H9 (cell line): ENCODE data around the gene COL17A1. TPM values are rescaled to one million over a fixed set of nuclear protein-coding genes. Genes with fewer than 3 reads are reported as not detected.

Source experiments
- DNase-seq: peaks from one replicate; pipeline ENCODE4 v3.0.0-alpha.2; 2017
- H2AFZ ChIP-seq: one replicate; pipeline ENCODE4 v1.6.1; 2013; ENCODE audit warnings: mild to moderate bottlenecking, low read length, control low read depth, moderate library complexity
- H2AK5ac ChIP-seq: 2 replicates; pipeline ENCODE4 v1.6.1; 2013; ENCODE audit warnings: low read length, control low read depth, mixed read lengths; ENCODE audit not compliant: insufficient read length
- H2BK120ac ChIP-seq: one replicate; pipeline ENCODE4 v1.6.1; 2013; ENCODE audit warnings: low read depth, mild to moderate bottlenecking, low read length, control low read depth, inconsistent platforms; ENCODE audit not compliant: poor library complexity, severe bottlenecking
- H2BK12ac ChIP-seq: 2 replicates; pipeline ENCODE4 v1.6.1; 2013; ENCODE audit warnings: low read length, control low read depth, mixed read lengths, low read depth; ENCODE audit not compliant: insufficient read length
- H2BK15ac ChIP-seq: 2 replicates; pipeline ENCODE4 v1.6.1; 2013; ENCODE audit warnings: low read depth, low read length, control low read depth
- H2BK20ac ChIP-seq: one replicate; pipeline ENCODE4 v1.6.1; 2013; ENCODE audit warnings: low read depth, mild to moderate bottlenecking, low read length, control low read depth, inconsistent platforms; ENCODE audit not compliant: poor library complexity, severe bottlenecking
- H2BK5ac ChIP-seq: 2 replicates; pipeline ENCODE4 v1.6.1; 2013; ENCODE audit warnings: low read length, control low read depth, mixed read lengths; ENCODE audit not compliant: insufficient read length
- H3K14ac ChIP-seq: 2 replicates; pipeline ENCODE4 v1.6.1; 2013; ENCODE audit warnings: low read length, control low read depth; ENCODE audit not compliant: insufficient read depth
- H3K18ac ChIP-seq: 2 replicates; pipeline ENCODE4 v1.6.1; 2013; ENCODE audit warnings: low read depth, mild to moderate bottlenecking, mixed read lengths, low read length, control low read depth; ENCODE audit not compliant: insufficient read length
- H3K23ac ChIP-seq: 2 replicates; pipeline ENCODE4 v1.6.1; 2013; ENCODE audit warnings: low read length, control low read depth, mixed read lengths, low read depth; ENCODE audit not compliant: insufficient read length
- H3K23me2 ChIP-seq: 2 replicates; pipeline ENCODE4 v1.6.1; 2013; ENCODE audit warnings: low read depth, mild to moderate bottlenecking, mixed read lengths, low read length, control low read depth; ENCODE audit not compliant: insufficient read length, poor library complexity, severe bottlenecking
- H3K27ac ChIP-seq: 2 replicates; pipeline ENCODE4 v1.5.1; 2013; ENCODE audit warnings: low read length, control low read depth, mixed read lengths, low read depth; ENCODE audit not compliant: insufficient read length
- H3K27me3 ChIP-seq: 2 replicates; pipeline ENCODE4 v1.6.1; 2013; ENCODE audit warnings: low read length, control low read depth, inconsistent platforms; ENCODE audit not compliant: insufficient read depth
- H3K4ac ChIP-seq: 2 replicates; pipeline ENCODE4 v1.6.1; 2013; ENCODE audit warnings: low read depth, mild to moderate bottlenecking, control low read depth, inconsistent platforms, low read length, moderate library complexity
- H3K4me1 ChIP-seq: 2 replicates; pipeline ENCODE4 v1.6.1; 2013; ENCODE audit warnings: low read length, control low read depth, inconsistent platforms; ENCODE audit not compliant: insufficient read depth
- H3K4me2 ChIP-seq: 2 replicates; pipeline ENCODE4 v1.6.1; 2013; ENCODE audit warnings: low read length, control low read depth, mixed read lengths; ENCODE audit not compliant: insufficient read length, insufficient read depth
- H3K56ac ChIP-seq: 2 replicates; pipeline ENCODE4 v1.6.1; 2013; ENCODE audit warnings: low read depth, mild to moderate bottlenecking, mixed read lengths, low read length, control low read depth; ENCODE audit not compliant: insufficient read length
- H3K79me1 ChIP-seq: 2 replicates; pipeline ENCODE4 v1.6.1; 2013; ENCODE audit warnings: low read depth, mild to moderate bottlenecking, moderate library complexity, low read length, control low read depth, inconsistent platforms; ENCODE audit not compliant: insufficient read depth, poor library complexity, severe bottlenecking
- H3K79me2 ChIP-seq: 2 replicates; pipeline ENCODE4 v1.6.1; 2013; ENCODE audit warnings: low read length, control low read depth, inconsistent platforms; ENCODE audit not compliant: insufficient read depth
- H3K9ac ChIP-seq: 2 replicates; pipeline ENCODE4 v1.6.1; 2013; ENCODE audit warnings: low read length, control low read depth, mixed read lengths; ENCODE audit not compliant: insufficient read length; ENCODE audit errors: extremely low read depth
- H3K9me3 ChIP-seq: one replicate; pipeline ENCODE4 v1.6.1; 2013; ENCODE audit warnings: low read depth, low read length, inconsistent platforms; ENCODE audit not compliant: control insufficient read depth
- H3T11ph ChIP-seq: one replicate; pipeline ENCODE4 v1.6.1; 2013; ENCODE audit warnings: mild to moderate bottlenecking, low read length, control low read depth, inconsistent platforms
- H4K20me1 ChIP-seq: one replicate; pipeline ENCODE4 v1.6.1; 2013; ENCODE audit not compliant: control insufficient read depth, insufficient read length, insufficient read depth
- H4K5ac ChIP-seq: 2 replicates; pipeline ENCODE4 v1.6.1; 2013; ENCODE audit warnings: low read depth, mild to moderate bottlenecking, mixed read lengths, low read length, control low read depth; ENCODE audit not compliant: insufficient read length
- H4K8ac ChIP-seq: replicated peaks from 2 replicates; pipeline ENCODE4 v1.6.1; 2013; ENCODE audit warnings: low read length, control low read depth, mixed read lengths, low read depth; ENCODE audit not compliant: insufficient read length
- H4K91ac ChIP-seq: 2 replicates; pipeline ENCODE4 v1.6.1; 2013; ENCODE audit warnings: low read depth, mild to moderate bottlenecking, moderate library complexity, mixed read lengths, low read length, control low read depth; ENCODE audit not compliant: insufficient read length
- H3K27ac Mint-ChIP-seq, 3 experiments: 2 replicates in 2 of 3; 3 replicates in 1 of 3; pipeline ENCODE4 v1.8.0; 2020 to 2021; ENCODE audit warnings: mixed read lengths in 3 of 3, mild to moderate bottlenecking in 1 of 3, moderate library complexity in 1 of 3
- H3K27me3 Mint-ChIP-seq: 2 replicates; pipeline ENCODE4 v1.8.0; 2021; ENCODE audit warnings: low read depth, mild to moderate bottlenecking, moderate library complexity, mixed read lengths
- H3K36me3 Mint-ChIP-seq, 3 experiments: 2 replicates in 2 of 3; 3 replicates in 1 of 3; pipeline ENCODE4 v1.8.0; 2020 to 2021; ENCODE audit warnings: low read depth in 3 of 3, mixed read lengths in 3 of 3; ENCODE audit not compliant: insufficient read depth in 1 of 3
- H3K4me1 Mint-ChIP-seq, 2 experiments: 2 replicates each; pipeline ENCODE4 v1.8.0; 2020; ENCODE audit warnings: mixed read lengths in 2 of 2
- H3K4me3 Mint-ChIP-seq, 2 experiments: 2 replicates in 1 of 2; 3 replicates in 1 of 2; pipeline ENCODE4 v1.8.0; 2020 to 2021; ENCODE audit warnings: mild to moderate bottlenecking in 2 of 2, mixed read lengths in 2 of 2, moderate library complexity in 1 of 2
- H3K9me3 Mint-ChIP-seq, 2 experiments: 2 replicates in 1 of 2; 3 replicates in 1 of 2; pipeline ENCODE4 v1.8.0; 2020; ENCODE audit warnings: mild to moderate bottlenecking in 2 of 2, mixed read lengths in 2 of 2, moderate library complexity in 1 of 2
- WGBS: extraction: QIAGEN DNeasy Blood & Tissue Kit; methylation state at CpG from one replicate; pipeline ENCODE4 v1.1.7; 2013; ENCODE audit warnings: missing lambda C conversion rate, low lambda C conversion rate, mixed read lengths; ENCODE audit not compliant: insufficient read length; ENCODE audit errors: extremely low coverage; 5-methylcytosine and 5-hydroxymethylcytosine counted together
- total RNA-seq: library from RNA; stranded (reverse); gene quantifications from 2 replicates; pipeline ENCODE4 v1.2.1, GENCODE V29; 2021
- TF ChIP-seq, protein P1 (sequence below): fragments of 200-600 bp; sonication (generic); conservative IDR thresholded peaks from 3 replicates; pipeline ENCODE4 v1.8.0; 2021; ENCODE audit warnings: antibody characterized with exemption, mild to moderate bottlenecking

The COL17A1 gene
- total RNA-seq, 1 experiment from 2014 or later = 1.9 TPM

DNA sequence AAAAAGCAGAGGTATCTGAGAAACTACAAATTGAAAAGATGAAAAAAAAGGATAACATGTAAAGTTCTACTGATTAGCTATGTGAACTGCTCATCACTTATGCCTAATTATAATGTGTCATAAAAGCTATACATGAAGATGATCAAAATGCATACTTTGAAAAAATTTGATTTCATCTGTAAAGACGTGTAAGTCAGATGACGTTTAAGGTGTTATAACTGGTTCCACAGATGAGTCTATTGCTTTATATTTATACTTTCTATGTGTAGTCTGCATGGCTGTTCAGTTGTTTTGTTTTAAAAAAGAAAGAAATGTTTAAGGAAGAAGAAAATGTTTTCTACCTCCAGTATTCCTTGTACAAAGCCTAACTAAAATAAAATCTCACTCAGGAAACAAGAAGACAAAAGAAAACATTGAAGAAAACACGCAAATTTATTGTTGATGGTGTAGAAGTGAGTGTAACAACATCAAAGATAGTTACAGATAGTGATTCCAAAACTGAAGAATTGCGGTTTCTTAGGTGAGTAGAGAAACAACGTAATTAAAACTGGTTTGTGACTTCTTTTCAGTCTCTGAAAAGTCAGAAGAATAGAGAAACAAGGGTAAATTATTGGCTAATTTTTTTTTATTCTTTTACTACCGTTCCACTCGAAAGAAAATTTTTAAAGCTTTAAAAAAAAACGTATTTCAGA is 80.4 kb downstream of the COL17A1 start:
- H2AFZ ChIP-seq = no peak overlapping the region
- no peak overlapping the region for H2BK15ac ChIP-seq
- H3K14ac ChIP-seq = no peak overlapping the region
- no peak overlapping the region for H3K27ac Mint-ChIP-seq
- H3K9me3 Mint-ChIP-seq = no peaks in the 10 kb centered on the region
- WGBS = no CpG with 5 or more reads among the region's 8 CpGs
- H3K4me3 Mint-ChIP-seq = no peak overlapping the region
- H4K20me1 ChIP-seq = no peaks in the 10 kb centered on the region
- no peak overlapping the region for H3K4me2 ChIP-seq
- DNase-seq = no peak
- no peaks in the 10 kb centered on the region for H3K27me3 Mint-ChIP-seq
- no peaks in the 10 kb centered on the region for H3K23me2 ChIP-seq
- TF ChIP-seq, protein P1, sequence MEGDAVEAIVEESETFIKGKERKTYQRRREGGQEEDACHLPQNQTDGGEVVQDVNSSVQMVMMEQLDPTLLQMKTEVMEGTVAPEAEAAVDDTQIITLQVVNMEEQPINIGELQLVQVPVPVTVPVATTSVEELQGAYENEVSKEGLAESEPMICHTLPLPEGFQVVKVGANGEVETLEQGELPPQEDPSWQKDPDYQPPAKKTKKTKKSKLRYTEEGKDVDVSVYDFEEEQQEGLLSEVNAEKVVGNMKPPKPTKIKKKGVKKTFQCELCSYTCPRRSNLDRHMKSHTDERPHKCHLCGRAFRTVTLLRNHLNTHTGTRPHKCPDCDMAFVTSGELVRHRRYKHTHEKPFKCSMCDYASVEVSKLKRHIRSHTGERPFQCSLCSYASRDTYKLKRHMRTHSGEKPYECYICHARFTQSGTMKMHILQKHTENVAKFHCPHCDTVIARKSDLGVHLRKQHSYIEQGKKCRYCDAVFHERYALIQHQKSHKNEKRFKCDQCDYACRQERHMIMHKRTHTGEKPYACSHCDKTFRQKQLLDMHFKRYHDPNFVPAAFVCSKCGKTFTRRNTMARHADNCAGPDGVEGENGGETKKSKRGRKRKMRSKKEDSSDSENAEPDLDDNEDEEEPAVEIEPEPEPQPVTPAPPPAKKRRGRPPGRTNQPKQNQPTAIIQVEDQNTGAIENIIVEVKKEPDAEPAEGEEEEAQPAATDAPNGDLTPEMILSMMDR = no peak
- H2BK120ac ChIP-seq = no peak overlapping the region
- no peak overlapping the region for H3T11ph ChIP-seq
- no peak overlapping the region for H3K4ac ChIP-seq
- H4K5ac ChIP-seq = no peak overlapping the region
- H3K27me3 ChIP-seq = no peaks in the 10 kb centered on the region
- H3K56ac ChIP-seq = no peak overlapping the region
- H3K36me3 Mint-ChIP-seq = peaks cover 4 to 22% (median 21%) of the 10 kb centered on the region in 3 experiments; a peak in 5 of 7 replicates
- H3K79me2 ChIP-seq = no peaks in the 10 kb centered on the region
- no peak overlapping the region for H3K18ac ChIP-seq
- H3K27ac ChIP-seq = no peak overlapping the region
- no peaks in the 10 kb centered on the region for H3K4me1 ChIP-seq
- no peaks in the 10 kb centered on the region for H3K4me1 Mint-ChIP-seq
- H2BK12ac ChIP-seq = no peak overlapping the region
- no peak overlapping the region for H3K23ac ChIP-seq
- no peak overlapping the region for H2BK5ac ChIP-seq
- no peaks in the 10 kb centered on the region for H3K9me3 ChIP-seq
- H2AK5ac ChIP-seq = no peak overlapping the region
- H3K9ac ChIP-seq = no peak overlapping the region
- no peak overlapping the region for H2BK20ac ChIP-seq
- no peak overlapping the region for H4K8ac ChIP-seq
- H4K91ac ChIP-seq = no peak overlapping the region
- no peaks in the 10 kb centered on the region for H3K79me1 ChIP-seq
